Epithelial cell of proximal tubule (primary cell): ENCODE measurements around the gene TMEM150C. TPM values are rescaled to one million over a fixed set of nuclear protein-coding genes. Genes with fewer than 3 reads are reported as not detected.

Experiments used
- DNase-seq: peaks from one replicate; pipeline ENCODE4 v3.0.0-alpha.2; 2011; ENCODE audit warnings: low read depth
- H3K4me3 ChIP-seq: 2 replicates; pipeline ENCODE4 v1.5.1; 2011; ENCODE audit warnings: low read depth, mild to moderate bottlenecking, low read length
- total RNA-seq: library from RNA; depleted of rRNA; stranded (reverse); fragments of >200 nt; gene quantifications from 2 replicates; pipeline ENCODE4 v1.2.3, GENCODE V29; 2015
- TF ChIP-seq, protein P1 (sequence below): conservative IDR thresholded peaks from 2 replicates; pipeline ENCODE4 v1.5.1; 2012; ENCODE audit warnings: low read depth, mild to moderate bottlenecking, low read length

The TMEM150C gene
- total RNA-seq, 1 donor from 2014 or later: 2.9 TPM

DNA sequence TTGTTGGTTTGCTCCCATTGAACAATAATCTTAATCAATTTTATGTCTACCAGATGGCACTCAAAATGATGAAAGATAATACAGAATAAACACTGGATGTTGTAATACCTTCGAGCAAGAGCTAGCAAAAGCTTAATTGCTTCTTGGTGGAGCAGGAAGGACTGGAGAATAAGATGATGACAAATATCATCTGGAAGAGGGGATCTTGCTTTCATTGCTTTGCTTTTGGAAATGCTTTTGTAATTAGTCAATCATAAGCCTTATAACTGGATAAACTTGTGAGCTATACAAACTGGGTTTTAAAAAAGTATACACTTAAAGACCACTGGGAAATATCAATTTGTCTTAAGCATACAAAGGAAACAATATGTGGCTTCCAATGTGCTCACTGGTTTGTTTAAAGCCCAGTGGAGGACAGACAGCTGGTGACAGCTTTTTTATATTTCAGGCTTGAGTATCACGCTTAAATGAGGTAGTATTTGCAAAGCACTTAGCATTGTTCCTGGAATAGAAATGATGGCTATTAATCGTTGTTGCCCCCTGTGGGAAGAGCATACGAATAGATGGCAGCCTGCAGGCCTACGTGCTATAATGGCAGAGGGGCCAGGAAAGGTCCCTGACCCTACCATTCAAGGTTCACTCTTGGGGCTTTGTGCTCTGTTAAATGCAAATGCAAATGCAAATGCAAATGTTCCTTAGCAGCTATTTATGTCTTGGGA is 61.2 kb downstream of the TMEM150C start:
- H3K4me3 ChIP-seq: no peak overlapping the region
- DNase-seq: no peak
- TF ChIP-seq, protein P1, sequence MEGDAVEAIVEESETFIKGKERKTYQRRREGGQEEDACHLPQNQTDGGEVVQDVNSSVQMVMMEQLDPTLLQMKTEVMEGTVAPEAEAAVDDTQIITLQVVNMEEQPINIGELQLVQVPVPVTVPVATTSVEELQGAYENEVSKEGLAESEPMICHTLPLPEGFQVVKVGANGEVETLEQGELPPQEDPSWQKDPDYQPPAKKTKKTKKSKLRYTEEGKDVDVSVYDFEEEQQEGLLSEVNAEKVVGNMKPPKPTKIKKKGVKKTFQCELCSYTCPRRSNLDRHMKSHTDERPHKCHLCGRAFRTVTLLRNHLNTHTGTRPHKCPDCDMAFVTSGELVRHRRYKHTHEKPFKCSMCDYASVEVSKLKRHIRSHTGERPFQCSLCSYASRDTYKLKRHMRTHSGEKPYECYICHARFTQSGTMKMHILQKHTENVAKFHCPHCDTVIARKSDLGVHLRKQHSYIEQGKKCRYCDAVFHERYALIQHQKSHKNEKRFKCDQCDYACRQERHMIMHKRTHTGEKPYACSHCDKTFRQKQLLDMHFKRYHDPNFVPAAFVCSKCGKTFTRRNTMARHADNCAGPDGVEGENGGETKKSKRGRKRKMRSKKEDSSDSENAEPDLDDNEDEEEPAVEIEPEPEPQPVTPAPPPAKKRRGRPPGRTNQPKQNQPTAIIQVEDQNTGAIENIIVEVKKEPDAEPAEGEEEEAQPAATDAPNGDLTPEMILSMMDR: no peak

DNA sequence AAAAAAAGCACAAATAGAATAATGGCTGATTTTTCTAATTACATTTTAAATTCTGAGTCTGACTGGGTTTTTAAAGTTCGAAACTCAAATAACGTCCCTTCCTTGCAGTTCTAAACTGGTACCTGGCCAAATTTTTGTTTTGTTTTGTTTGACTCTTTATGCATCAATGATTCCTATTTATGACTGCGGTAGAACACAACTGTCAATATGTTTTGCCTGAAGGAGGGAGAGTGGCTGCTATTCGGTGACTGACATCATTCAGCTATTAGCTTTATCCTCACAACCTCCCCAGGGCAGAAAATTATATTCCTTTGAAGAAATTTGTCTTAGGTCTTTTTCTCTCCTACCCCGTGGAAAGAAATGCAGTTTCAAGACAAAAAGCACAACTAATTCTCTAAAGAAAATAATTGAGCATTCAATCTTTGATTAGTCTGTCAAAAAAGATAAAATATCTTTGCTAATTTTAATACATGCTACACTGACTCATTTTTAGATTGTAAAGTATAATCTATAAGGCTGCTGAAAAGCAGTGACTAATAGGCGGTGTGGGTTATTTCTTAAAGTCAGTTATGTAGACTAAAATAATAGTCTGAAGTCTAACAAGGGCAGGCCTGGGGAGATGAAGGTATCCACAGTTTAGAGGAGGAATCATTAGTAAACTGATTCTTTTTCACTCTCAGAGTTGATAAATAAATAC is 61.9 kb downstream of the TMEM150C start:
- no peak for DNase-seq
- no peak overlapping the region for H3K4me3 ChIP-seq
- TF ChIP-seq, protein P1: no peak

DNA sequence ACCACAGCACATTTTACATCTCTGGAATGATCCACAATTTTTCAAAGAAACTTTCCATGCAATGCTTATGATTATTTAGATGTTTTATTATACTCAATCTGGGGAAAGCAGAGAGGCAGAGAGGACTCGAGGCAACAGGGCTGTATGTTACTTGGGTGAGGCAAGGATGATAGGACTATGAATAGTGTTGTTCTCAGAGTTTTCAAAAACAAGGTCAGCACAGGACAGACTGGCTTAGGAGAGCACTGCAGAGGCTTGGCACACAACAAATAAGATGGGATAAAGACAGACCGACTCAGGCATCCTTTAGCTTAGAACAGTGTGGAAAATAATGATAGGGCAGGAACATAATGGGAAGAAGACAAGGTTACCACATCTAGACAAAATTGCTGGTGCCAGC is 65.4 kb downstream of the TMEM150C start:
- TF ChIP-seq, protein P1: no peak
- no peak for DNase-seq
- no peak overlapping the region for H3K4me3 ChIP-seq

DNA sequence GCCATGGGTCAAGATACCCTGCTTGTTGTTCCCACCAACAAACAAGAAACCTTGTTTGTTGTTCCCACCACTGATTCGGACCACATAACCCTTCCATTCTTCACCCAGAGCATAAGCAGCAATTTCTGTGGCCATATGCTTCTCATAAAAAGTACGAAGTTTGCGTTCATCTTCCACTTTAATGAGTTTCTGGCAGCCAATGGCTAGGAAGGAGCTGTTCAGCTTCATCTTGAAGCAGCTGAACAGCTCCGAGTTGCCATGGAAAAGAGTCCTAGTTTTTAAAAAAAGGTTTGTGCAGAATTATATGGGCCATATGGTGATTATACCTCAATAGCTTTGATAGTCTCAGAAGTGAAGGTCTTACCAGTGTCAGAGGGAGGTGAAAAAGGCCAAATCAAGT is 66.1 kb downstream of the TMEM150C start:
- no peak for DNase-seq
- no peak overlapping the region for H3K4me3 ChIP-seq
- TF ChIP-seq, protein P1: no peak

DNA sequence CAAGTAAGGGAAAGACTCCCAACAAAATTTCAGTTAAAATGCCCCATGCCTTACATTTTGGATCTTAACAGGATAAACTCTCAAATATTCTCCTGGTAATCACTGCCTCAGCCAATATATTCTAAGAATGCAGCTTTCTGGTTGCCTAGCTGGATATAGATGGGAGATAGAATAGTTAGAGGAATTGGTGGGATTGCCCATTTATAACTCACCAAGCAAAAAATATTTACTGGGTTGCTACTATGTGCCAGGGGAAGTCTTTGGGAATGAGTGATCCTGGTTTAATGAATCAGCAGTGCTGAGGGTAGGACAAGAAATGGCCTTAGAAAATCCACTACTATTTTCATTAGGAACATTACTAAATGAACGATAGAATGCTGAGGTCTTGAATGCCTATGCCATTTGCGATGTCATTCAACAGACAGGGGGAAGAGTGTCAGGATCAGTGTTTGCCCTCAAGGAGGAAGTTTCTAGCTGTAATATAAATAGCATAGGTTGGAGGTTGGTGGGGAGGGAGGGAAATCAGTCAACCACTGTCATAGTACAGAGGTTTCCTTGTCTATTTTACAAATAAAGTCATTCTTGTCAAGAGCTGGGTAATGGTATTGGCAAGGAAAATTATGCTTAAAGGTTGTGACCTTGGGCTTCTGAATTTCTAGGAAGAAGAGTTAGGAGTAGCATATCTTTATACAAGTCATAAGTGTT is 67.9 kb downstream of the TMEM150C start:
- no peak for DNase-seq
- TF ChIP-seq, protein P1: no peak
- H3K4me3 ChIP-seq: no peak overlapping the region

DNA sequence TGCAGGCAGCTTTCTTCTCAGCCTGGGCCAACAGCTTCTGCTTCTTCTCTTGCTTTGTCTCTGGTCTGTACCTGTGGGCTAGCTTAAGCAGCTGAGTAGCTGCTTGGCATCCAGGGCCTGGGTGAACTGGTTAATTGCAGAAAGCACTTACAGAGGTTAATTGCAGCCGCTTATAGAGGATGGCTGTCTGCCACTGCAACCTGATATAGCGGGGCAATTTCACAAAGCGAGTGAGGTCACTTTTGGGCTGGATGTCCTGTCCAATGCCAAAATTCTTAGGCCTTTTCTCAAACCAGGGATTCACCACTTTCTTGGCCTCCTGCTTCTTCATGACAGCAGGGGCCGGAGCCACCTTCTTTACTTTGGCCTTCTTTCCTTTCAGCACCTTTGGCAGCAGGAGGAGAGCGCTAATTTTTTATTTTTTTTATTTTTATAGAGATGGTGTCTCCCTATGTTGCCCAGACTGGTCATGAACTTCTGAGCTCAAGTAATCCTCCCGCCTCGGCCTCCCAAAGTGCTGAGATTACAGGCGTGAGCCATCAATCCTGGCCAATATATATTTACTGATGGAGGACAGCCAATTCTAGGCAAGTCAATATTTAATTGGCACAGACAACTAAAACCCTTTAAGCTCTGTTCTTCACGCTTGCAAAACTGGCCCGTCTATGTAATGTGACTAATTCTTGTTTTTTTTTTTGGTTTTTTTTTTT is 70.4 kb downstream of the TMEM150C start:
- DNase-seq: no peak
- H3K4me3 ChIP-seq: no peak overlapping the region
- TF ChIP-seq, protein P1: no peak
